ENCODE results near the gene ACOXL.

ACOXL gene

GRCh38 chr2:110979471-110980338, 247.3 kb downstream of the ACOXL start:
- DNase-seq = no peak

- DNase-seq = no peak
These were observed 248.1 kb downstream of the ACOXL start for GRCh38 chr2:110980339-110981062.

- no peak for DNase-seq
These were observed 250.8 kb downstream of the ACOXL start for GRCh38 chr2:110983133-110983532.

GRCh38 chr2:110984694-110985490, 252.5 kb downstream of the ACOXL start:
- no peak for DNase-seq

GRCh38 chr2:110990440-110990839, 258.1 kb downstream of the ACOXL start:
- no peak for DNase-seq

GRCh38 chr2:110991911-110992310, 259.5 kb downstream of the ACOXL start:
- DNase-seq = no peak

GRCh38 chr2:110992886-110993285, 260.5 kb downstream of the ACOXL start:
- DNase-seq = no peak

GRCh38 chr2:110993557-110994231, 261.3 kb downstream of the ACOXL start:
- DNase-seq = no peak

GRCh38 chr2:110994250-110994961, 262.0 kb downstream of the ACOXL start:
- DNase-seq = no peak

GRCh38 chr2:110995911-110996310, 263.5 kb downstream of the ACOXL start:
- DNase-seq = no peak

- no peak for DNase-seq
These were observed 265.1 kb downstream of the ACOXL start for GRCh38 chr2:110997331-110998045.

- no peak for DNase-seq
These were observed 265.9 kb downstream of the ACOXL start for GRCh38 chr2:110998311-110998710.

- no peak for DNase-seq
These were observed 267.3 kb downstream of the ACOXL start for GRCh38 chr2:110999626-111000025.

- DNase-seq = no peak
These were observed 272.9 kb downstream of the ACOXL start for GRCh38 chr2:111005307-111005706.

GRCh38 chr2:111005821-111006220, 273.4 kb downstream of the ACOXL start:
- no peak for DNase-seq

GRCh38 chr2:111007757-111008688, 275.6 kb downstream of the ACOXL start:
- no peak for DNase-seq

- DNase-seq = no peak
These were observed 278.8 kb downstream of the ACOXL start for GRCh38 chr2:111011218-111011617.

GRCh38 chr2:111015283-111015995, 283.1 kb downstream of the ACOXL start:
- DNase-seq = no peak

- no peak for DNase-seq
These were observed 284.8 kb downstream of the ACOXL start for GRCh38 chr2:111017034-111017622.

Measured in effector CD8-positive, alpha-beta T cell (primary cell).